Stimulated activated CD8-positive, alpha-beta memory T cell treated with anti-CD3 and anti-CD28 coated beads, Interleukin-15, amount 100 ng/mL, for 48 hours (primary cell): ENCODE data around the gene TSPAN4.

Source experiments
- DNase-seq, 2 donors: peaks; one replicate each; pipeline ENCODE4 v3.0.0-alpha.2; 2020; ENCODE audit warnings: low read depth in 2 of 2

Gene TSPAN4

DNA sequence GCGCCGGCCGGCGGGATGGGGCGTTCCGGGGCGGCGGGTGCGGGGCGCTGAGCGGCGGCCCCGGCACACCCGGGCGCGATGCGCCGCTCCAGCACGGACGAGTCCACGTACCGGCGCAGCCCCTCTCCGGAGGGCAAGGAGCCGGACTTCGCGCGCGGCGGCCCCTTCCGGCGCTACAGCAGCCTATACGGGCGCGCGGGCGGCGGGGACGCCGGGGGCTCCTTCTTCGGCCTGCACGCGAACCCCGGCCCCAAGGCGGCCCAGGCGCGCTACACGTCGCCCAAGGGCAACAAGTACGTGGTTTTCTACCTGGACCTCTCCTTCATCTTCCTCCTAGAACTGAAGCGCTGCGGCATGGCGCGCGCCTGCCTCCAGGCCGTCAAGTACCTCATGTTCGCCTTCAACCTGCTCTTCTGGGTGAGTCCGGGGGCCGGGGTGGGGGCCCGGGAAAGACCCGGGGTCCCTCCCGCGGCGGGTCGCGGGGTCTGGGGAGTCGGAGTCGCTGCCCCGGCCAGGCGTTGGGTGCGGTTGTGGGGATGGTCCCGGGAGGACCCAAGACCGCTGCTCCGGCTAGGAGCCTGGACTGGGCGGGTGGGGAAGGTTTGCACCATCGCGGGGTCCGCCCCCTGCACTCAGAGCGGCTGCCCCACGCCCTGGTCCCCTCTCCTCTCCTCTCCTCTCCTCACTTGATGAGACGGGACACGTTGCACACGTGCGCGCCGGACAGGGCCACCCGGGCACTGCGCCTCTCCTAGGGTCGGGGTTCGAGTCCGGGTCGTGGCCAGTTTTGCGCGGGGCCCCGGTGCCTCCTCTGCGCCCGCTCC, 7.5 kb downstream of the TSPAN4 start:
- no peak for DNase-seq

DNA sequence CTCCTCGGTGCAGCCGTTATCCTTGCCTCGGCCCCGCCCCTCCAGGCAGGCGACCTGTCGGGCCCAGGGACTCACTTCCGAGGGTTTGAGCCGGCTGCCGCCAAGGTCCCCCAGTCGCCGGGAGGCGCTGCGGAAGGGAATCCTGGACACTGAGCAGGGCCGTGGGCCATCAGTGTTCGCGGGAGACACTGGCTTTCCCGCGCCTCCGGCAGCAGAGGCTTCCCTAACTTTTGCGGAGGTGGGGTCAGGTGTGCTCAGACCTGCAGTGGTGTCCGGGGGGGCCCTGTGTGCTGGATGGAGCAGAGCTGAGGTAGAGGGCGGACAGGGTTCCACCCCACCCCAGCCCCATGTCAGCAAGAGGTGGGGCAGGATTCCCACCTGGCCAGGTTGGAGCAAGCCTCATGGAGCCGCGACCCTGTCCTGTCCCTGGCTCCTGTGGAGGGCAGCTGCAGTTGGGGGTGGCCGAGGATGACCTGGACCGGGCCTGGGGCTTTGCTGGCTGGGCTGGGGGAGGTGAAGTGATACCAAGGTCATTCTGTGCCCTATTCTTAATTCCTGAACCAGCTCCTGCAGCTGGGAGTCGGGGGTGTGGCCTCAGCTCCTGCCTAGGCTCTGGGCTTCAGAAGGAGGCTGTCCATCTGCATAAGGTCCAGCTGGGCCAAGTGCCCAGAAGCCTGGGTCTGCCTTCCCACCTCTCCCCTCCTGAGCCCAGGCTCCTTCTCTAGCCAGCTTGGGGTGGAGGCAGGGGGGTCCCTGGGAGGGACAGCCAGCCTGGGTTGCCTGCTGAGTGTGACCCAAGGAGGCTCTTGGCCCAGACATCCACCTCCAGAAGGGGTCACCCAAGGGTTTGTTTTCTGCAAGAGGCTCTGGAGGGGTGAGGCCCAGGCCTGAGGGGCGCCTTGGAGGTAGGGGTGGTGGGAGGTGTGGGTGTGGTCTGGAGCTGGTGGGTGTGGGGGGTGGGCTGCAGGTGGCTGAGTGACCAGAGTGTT, 8.4 kb downstream of the TSPAN4 start:
- no peak for DNase-seq

- no peak for DNase-seq
Observed at GRCh38 chr11:852762-853161, 10.1 kb downstream of the TSPAN4 start.

- DNase-seq, result no peak
Observed at GRCh38 chr11:853682-854448, 11.2 kb downstream of the TSPAN4 start.

GRCh38 chr11:854601-855329, 12.1 kb downstream of the TSPAN4 start:
- DNase-seq, result no peak

GRCh38 chr11:855330-855674, 12.7 kb downstream of the TSPAN4 start:
- DNase-seq, result no peak

GRCh38 chr11:855796-856195, 13.1 kb downstream of the TSPAN4 start:
- DNase-seq, result no peak

- no peak for DNase-seq
Observed at GRCh38 chr11:856397-856796, 13.7 kb downstream of the TSPAN4 start.

- no peak for DNase-seq
Observed at GRCh38 chr11:858053-858761, 15.6 kb downstream of the TSPAN4 start.

DNA sequence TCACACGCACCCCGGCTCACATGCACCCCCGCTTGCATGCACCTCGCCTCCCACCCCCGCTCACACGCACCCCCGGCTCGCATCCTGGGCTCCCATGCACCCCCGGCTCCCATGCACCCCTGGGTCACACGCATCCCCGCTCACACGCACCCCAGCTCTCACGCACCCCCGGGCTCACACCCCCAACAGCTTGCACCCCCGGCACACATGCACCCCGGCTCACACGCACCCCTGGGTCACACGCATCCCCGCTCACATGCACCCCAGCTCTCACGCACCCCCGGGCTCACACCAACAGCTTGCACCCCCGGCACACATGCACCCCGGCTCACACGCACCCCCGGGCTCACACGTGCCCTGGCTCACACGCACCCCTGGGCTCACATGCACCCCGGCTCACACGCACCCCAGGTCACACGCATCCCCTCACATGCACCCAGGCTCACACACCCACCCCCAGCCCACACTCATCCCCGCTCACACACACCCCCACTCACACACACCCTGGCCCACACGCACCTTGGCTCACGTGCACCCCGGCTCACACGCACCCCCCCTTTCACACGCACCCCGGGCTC, 16.2 kb downstream of the TSPAN4 start:
- no peak for DNase-seq

- DNase-seq, result no peak
Observed at GRCh38 chr11:859394-860131, 16.9 kb downstream of the TSPAN4 start.

DNA sequence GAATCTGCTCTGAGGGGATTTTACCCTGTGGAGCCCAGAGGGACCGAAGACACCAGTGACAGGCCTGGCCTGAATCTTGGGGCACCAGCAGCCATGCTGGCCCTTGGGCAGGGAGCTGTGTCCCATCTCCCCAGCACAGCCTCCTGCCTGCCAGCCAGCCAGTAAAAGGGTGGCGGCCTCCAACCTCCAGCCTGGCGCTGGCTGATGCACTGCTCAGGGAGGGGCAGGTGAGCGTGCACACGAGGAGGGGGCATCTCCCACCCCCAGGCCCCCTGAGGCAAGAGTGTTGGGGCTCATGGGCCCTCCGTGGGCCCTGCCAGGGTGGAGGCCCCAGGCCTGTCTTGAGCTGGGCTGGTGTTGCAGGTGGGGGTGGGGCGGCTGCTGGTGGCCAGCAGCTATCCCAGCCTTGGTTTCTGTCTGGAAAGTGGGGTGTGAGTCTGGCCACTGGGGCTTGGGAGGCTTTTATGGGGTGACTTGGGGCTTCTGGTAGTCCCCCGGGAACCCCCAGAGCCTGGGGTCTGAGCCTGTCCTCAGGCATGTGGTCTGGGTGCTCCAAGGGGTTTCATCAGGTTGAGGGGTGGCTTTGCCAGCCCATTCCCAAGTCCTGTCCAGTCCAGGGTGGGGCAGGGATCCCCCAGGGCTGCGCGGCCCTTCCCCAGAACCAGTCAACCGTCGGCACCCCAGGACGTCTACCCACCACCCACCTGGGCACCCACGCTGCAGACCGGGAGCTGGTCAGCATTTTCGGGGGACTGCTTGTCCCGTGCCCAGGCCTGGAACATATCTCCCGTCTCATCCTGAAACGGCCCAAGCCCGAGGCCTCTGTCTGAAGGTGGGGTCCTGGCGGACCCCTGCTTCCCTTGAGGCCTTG, 17.8 kb downstream of the TSPAN4 start:
- no peak for DNase-seq

DNA sequence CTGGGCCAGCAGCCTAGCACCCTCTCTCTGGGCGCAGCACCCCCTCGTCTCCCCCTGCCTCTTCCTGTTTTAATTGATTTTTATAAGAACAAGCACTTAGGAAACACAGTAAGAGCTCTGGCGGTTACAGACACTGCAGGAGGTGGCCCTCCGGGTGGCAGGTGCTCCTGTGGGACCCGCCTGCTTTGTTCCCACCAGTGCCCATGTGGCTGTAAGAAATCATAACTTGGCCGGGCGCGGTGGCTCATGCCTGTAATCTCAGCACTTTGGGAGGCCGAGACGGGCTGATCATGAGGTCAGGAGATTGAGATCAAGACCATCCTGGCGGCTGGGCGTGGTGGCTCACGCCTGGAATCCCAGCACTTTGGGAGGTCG, 18.4 kb downstream of the TSPAN4 start:
- DNase-seq, result no peak

- no peak for DNase-seq
Observed at GRCh38 chr11:862081-862661, 19.5 kb downstream of the TSPAN4 start.

DNA sequence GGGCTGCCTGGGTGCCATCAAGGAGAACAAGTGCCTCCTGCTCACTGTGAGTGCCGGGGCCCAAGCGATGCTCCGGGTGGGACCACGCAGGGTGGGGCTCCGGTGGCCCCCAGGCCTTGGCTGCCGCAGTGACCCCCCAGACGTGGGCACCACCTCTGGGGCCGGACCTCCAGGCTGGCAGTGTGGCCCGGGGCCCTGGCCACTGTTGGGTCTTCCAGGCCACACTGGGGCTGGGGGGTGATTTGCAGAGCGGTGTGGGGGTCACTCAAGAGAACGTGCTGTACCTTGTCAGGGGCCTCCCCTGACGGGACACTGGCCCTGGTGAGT, 20.0 kb downstream of the TSPAN4 start:
- DNase-seq, result no peak

- no peak for DNase-seq
Observed at GRCh38 chr11:863023-863909, 20.6 kb downstream of the TSPAN4 start.
